H1 (cell line): ENCODE measurements around the gene SLC6A18. TPM values are rescaled to one million over a fixed set of nuclear protein-coding genes. Genes with fewer than 3 reads are reported as not detected.

Source experiments
- CTCF ChIA-PET: fragments of 300-600 bp; sonication (Branson Sonifier 250); formaldehyde crosslinking; loops from one replicate; lab custom pipeline; 2021; ENCODE audit not compliant: partially characterized antibody; lab: Charles Lee
- POLR2A ChIA-PET: fragments of 300-600 bp; sonication (Branson Sonifier 250); formaldehyde crosslinking; loops from one replicate; lab custom pipeline; 2021; ENCODE audit warnings: inconsistent platforms; ENCODE audit not compliant: partially characterized antibody; lab: Charles Lee
- DNase-seq, 2 experiments: peaks; one replicate each; pipeline versions ENCODE4 v3.0.0 to v3.0.0-alpha.2; 2010 to 2022; ENCODE audit warnings: low spot score in 2 of 2, low read depth in 1 of 2, mixed read lengths in 1 of 2
- FAIRE-seq: peaks from 2 replicates; lab custom pipeline; 2011; peaks lifted over from hg19 to GRCh38; lab: Jason Lieb, UNC
- H2AFZ ChIP-seq: 2 replicates; pipeline ENCODE4 v1.8.1; 2012; ENCODE audit warnings: low read length, inconsistent platforms
- H2AK5ac ChIP-seq: 2 replicates; pipeline ENCODE4 v1.6.1; 2013; ENCODE audit warnings: low read depth, low read length
- H2BK120ac ChIP-seq: replicated peaks from 2 replicates; pipeline ENCODE3; 2013; ENCODE audit warnings: low read depth, low read length, inconsistent platforms
- H2BK12ac ChIP-seq: 2 replicates; pipeline ENCODE4 v1.6.1; 2013; ENCODE audit warnings: low read depth, low read length
- H2BK15ac ChIP-seq: 2 replicates; pipeline ENCODE4 v1.6.1; 2013; ENCODE audit warnings: low read length
- H2BK20ac ChIP-seq: 2 replicates; pipeline ENCODE4 v1.6.1; 2013; ENCODE audit warnings: low read length
- H2BK5ac ChIP-seq: 2 replicates; pipeline ENCODE4 v1.6.1; 2013; ENCODE audit warnings: low read depth, low read length
- H3K14ac ChIP-seq: 2 replicates; pipeline ENCODE4 v1.6.1; 2013; ENCODE audit warnings: inconsistent platforms; ENCODE audit not compliant: insufficient read length
- H3K18ac ChIP-seq: 2 replicates; pipeline ENCODE4 v1.6.1; 2013; ENCODE audit warnings: low read length; ENCODE audit errors: extremely low read depth
- H3K23ac ChIP-seq: 2 replicates; pipeline ENCODE4 v1.6.1; 2013; ENCODE audit warnings: inconsistent platforms; ENCODE audit not compliant: insufficient read length
- H3K23me2 ChIP-seq: 2 replicates; pipeline ENCODE4 v1.6.1; 2013; ENCODE audit warnings: low read depth, low read length
- H3K27ac ChIP-seq: 2 replicates; pipeline ENCODE4 v1.6.1; 2011; ENCODE audit warnings: low read depth, low read length, inconsistent platforms
- H3K27me3 ChIP-seq, 4 experiments: replicated peaks in 1 of 4; 1 replicate in 1 of 4; 2 replicates in 3 of 4; pipeline versions ENCODE4 v1.6.1 to v1.8.1; 2011 to 2013; ENCODE audit warnings: low read length in 3 of 4, mild to moderate bottlenecking in 3 of 4, inconsistent platforms in 2 of 4, mixed read lengths in 2 of 4, moderate library complexity in 1 of 4; ENCODE audit not compliant: control insufficient read depth in 3 of 4, insufficient read depth in 3 of 4; ENCODE audit errors: extremely low read depth in 1 of 4
- H3K36me3 ChIP-seq, 4 experiments: 2 replicates each; pipeline versions ENCODE4 v1.6.1 to v1.8.1; 2011 to 2013; ENCODE audit warnings: mild to moderate bottlenecking in 4 of 4, low read length in 3 of 4, moderate library complexity in 2 of 4, control low read depth in 1 of 4, inconsistent platforms in 1 of 4; ENCODE audit not compliant: insufficient read depth in 4 of 4, control insufficient read depth in 2 of 4
- H3K4ac ChIP-seq: replicated peaks from 2 replicates; pipeline ENCODE3; 2013; ENCODE audit warnings: low read length, low read depth, mixed read lengths, inconsistent platforms; ENCODE audit not compliant: insufficient read length
- H3K4me1 ChIP-seq, 4 experiments: replicated peaks in 1 of 4; 1 replicate in 1 of 4; 2 replicates in 3 of 4; pipeline versions ENCODE4 v1.6.1 to v1.8.1; 2011 to 2013; ENCODE audit warnings: low read length in 3 of 4, inconsistent platforms in 2 of 4, mixed read lengths in 1 of 4; ENCODE audit not compliant: insufficient read depth in 4 of 4, control insufficient read depth in 3 of 4
- H3K4me2 ChIP-seq, 2 experiments: 2 replicates each; pipeline versions ENCODE4 v1.6.1 to v1.8.1; 2011 to 2013; ENCODE audit warnings: low read depth in 2 of 2, low read length in 2 of 2, control low read depth in 1 of 2, inconsistent platforms in 1 of 2, mild to moderate bottlenecking in 1 of 2; ENCODE audit not compliant: insufficient read depth in 1 of 2
- H3K4me3 ChIP-seq, 4 experiments: fragments of 200-600, 300-600 bp in 1 of 4; sonication (generic), shearing (Covaris generic), sonication (Bioruptor Twin) in 1 of 4; 2 replicates each; pipeline versions ENCODE4 v1.5.1 to v1.8.1; 2011 to 2016; ENCODE audit warnings: low read length in 4 of 4, low read depth in 3 of 4, control low read depth in 2 of 4, inconsistent platforms in 2 of 4, mild to moderate bottlenecking in 2 of 4, mixed read lengths in 1 of 4, moderate library complexity in 1 of 4; ENCODE audit not compliant: insufficient read depth in 2 of 4; ENCODE audit errors: extremely low read depth in 1 of 4
- H3K56ac ChIP-seq: replicated peaks from 2 replicates; pipeline ENCODE3; 2013; ENCODE audit warnings: low read depth, mild to moderate bottlenecking, mixed read lengths, low read length, inconsistent platforms; ENCODE audit not compliant: insufficient read length
- H3K79me1 ChIP-seq: 2 replicates; pipeline ENCODE4 v1.6.1; 2013; ENCODE audit warnings: low read depth, low read length, control low read depth
- H3K79me2 ChIP-seq, 2 experiments: 2 replicates each; pipeline versions ENCODE4 v1.6.1 to v1.8.1; 2012 to 2013; ENCODE audit warnings: low read length in 2 of 2, mild to moderate bottlenecking in 2 of 2, inconsistent platforms in 1 of 2; ENCODE audit not compliant: insufficient read depth in 2 of 2, control insufficient read depth in 1 of 2
- H3K9ac ChIP-seq, 4 experiments: replicated peaks in 1 of 4; 1 replicate in 1 of 4; 2 replicates in 3 of 4; pipeline versions ENCODE4 v1.6.1 to v1.8.1; 2011 to 2013; ENCODE audit warnings: low read depth in 3 of 4, low read length in 3 of 4, control low read depth in 2 of 4, mild to moderate bottlenecking in 2 of 4, moderate library complexity in 2 of 4, inconsistent platforms in 1 of 4; ENCODE audit errors: extremely low read depth in 1 of 4
- H3K9me3 ChIP-seq, 2 experiments: 2 replicates each; pipeline versions ENCODE4 v1.6.1 to v1.8.1; 2012 to 2013; ENCODE audit warnings: mild to moderate bottlenecking in 2 of 2, moderate library complexity in 2 of 2, control low read depth in 1 of 2, inconsistent platforms in 1 of 2, low read depth in 1 of 2, low read length in 1 of 2, mixed read lengths in 1 of 2; ENCODE audit not compliant: insufficient read depth in 2 of 2
- H4K20me1 ChIP-seq, 2 experiments: replicated peaks in 1 of 2; 2 replicates each; pipeline versions ENCODE3 to v1.8.1; 2011 to 2013; ENCODE audit warnings: inconsistent platforms in 2 of 2, low read length in 2 of 2, mild to moderate bottlenecking in 1 of 2; ENCODE audit not compliant: insufficient read depth in 2 of 2, control insufficient read depth in 1 of 2
- H4K5ac ChIP-seq: 2 replicates; pipeline ENCODE4 v1.6.1; 2013; ENCODE audit warnings: low read length, low read depth, mixed read lengths, inconsistent platforms; ENCODE audit not compliant: insufficient read length
- H4K8ac ChIP-seq: 2 replicates; pipeline ENCODE4 v1.8.0; 2013; ENCODE audit warnings: mild to moderate bottlenecking, moderate library complexity, low read length, inconsistent platforms; ENCODE audit not compliant: insufficient read depth; ENCODE audit errors: extremely low read depth
- H4K91ac ChIP-seq: replicated peaks from 2 replicates; pipeline ENCODE3; 2013; ENCODE audit warnings: low read length, mixed read lengths, inconsistent platforms; ENCODE audit not compliant: insufficient read length
- ASH2L ChIP-seq: fragments of 200-600, 300-600 bp; sonication (generic); IDR thresholded peaks from one replicate; pipeline ENCODE4 v1.7.1; 2017; ENCODE audit warnings: low read length
- ATF3 ChIP-seq: IDR thresholded peaks from 2 replicates; pipeline ENCODE4 v1.6.1; 2011; ENCODE audit warnings: low read depth, mild to moderate bottlenecking, low read length; ENCODE audit not compliant: insufficient read depth
- CEBPB ChIP-seq: IDR thresholded peaks from 2 replicates; pipeline ENCODE4 v1.6.1; 2012; ENCODE audit warnings: low read depth, low read length
- CREB1 ChIP-seq: IDR thresholded peaks from 2 replicates; pipeline ENCODE4 v1.6.1; 2012; ENCODE audit warnings: inconsistent platforms
- HDAC6 ChIP-seq: IDR thresholded peaks from one replicate; pipeline ENCODE4 v1.7.1; 2012; ENCODE audit warnings: low read depth, mild to moderate bottlenecking, inconsistent platforms, low read length, moderate library complexity
- JUND ChIP-seq: IDR thresholded peaks from 2 replicates; pipeline ENCODE4 v1.6.1; 2011; ENCODE audit warnings: mild to moderate bottlenecking, improper control_type of control experiment, low read length
- KDM4A ChIP-seq: IDR thresholded peaks from one replicate; pipeline ENCODE4 v1.7.1; 2012; ENCODE audit warnings: low read depth, mild to moderate bottlenecking, moderate library complexity, low read length, inconsistent platforms; ENCODE audit not compliant: severe bottlenecking
- POLR2AphosphoS5 ChIP-seq: IDR thresholded peaks from 2 replicates; pipeline ENCODE4 v1.6.1; 2011; ENCODE audit warnings: low read depth, low read length
- SIRT6 ChIP-seq: IDR thresholded peaks from one replicate; pipeline ENCODE4 v1.7.1; 2012; ENCODE audit warnings: low read length, inconsistent platforms
- SUZ12 ChIP-seq: fragments of 200-600 bp; sonication (generic); IDR thresholded peaks from 2 replicates; pipeline ENCODE4 v1.6.1; 2012; ENCODE audit warnings: mild to moderate bottlenecking, inconsistent platforms, low read length, moderate library complexity, mixed read lengths
- YY1 ChIP-seq: IDR thresholded peaks from 2 replicates; pipeline ENCODE4 v1.6.1; 2011; ENCODE audit warnings: low read depth, mild to moderate bottlenecking, low read length
- WGBS, 2 experiments: shearing (Covaris generic) in 1 of 2; methylation state at CpG; one replicate each; pipeline versions ENCODE4 v1.1.6 to v1.1.7; 2013 to 2015; ENCODE audit warnings: low lambda C conversion rate in 2 of 2, mixed read lengths in 2 of 2, inconsistent platforms in 1 of 2, low coverage in 1 of 2, missing lambda C conversion rate in 1 of 2; ENCODE audit not compliant: insufficient replicate concordance in 2 of 2, insufficient coverage in 1 of 2, insufficient read length in 1 of 2; ENCODE audit errors: extremely low coverage in 1 of 2, missing lambda C conversion rate in 1 of 2; 5-methylcytosine and 5-hydroxymethylcytosine counted together
- polyA plus RNA-seq, 7 experiments: library from polyadenylated mRNA; depleted of rRNA in 3 of 7; stranded (reverse) in 5 of 7; unstranded in 2 of 7; fragments of >200 nt in 5 of 7; fragments of 200-250 nt in 2 of 7; gene quantifications; 1 replicate in 5 of 7; 2 replicates in 1 of 7; 4 replicates in 1 of 7; pipeline versions ENCODE4 v1.2.1 to v1.2.3, GENCODE V29; 2011 to 2013; ENCODE audit warnings: missing spikeins in 2 of 7, mixed read lengths in 2 of 7
- total RNA-seq: library from RNA; stranded (reverse); fragmentation: NEBNext Ultra II Directional; extraction: Animal tissue kit (Norgen Biotek cat#: 25700); gene quantifications from 2 replicates; pipeline ENCODE4 v1.2.1, GENCODE V29; 2021
- TF ChIP-seq, protein P1 (sequence below), 3 experiments: IDR thresholded peaks; 1 replicate in 2 of 3; 2 replicates in 1 of 3; pipeline versions ENCODE4 v1.5.1 to v1.6.1; 2011; ENCODE audit warnings: low read length in 3 of 3, mild to moderate bottlenecking in 3 of 3, inconsistent platforms in 2 of 3, low read depth in 1 of 3, moderate library complexity in 1 of 3; ENCODE audit not compliant: insufficient read depth in 1 of 3; ENCODE audit errors: control extremely low read depth in 1 of 3

The SLC6A18 gene
- total and polyA plus RNA-seq, 2 of the 8 experiments (the other 6 are each of a cell fraction or from before 2014, with no cell fraction given): not detected

DNA sequence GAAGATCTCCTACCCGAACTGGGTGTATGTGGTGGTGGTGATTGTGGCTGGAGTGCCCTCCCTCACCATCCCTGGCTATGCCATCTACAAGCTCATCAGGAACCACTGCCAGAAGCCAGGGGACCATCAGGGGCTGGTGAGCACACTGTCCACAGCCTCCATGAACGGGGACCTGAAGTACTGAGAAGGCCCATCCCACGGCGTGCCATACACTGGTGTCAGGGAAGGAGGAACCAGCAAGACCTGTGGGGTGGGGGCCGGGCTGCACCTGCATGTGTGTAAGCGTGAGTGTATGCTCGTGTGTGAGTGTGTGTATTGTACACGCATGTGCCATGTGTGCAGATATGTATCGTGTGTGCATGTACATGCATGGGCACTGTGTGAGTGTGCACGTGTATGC, 3.5 kb upstream of the SLC6A18 start:
- Histone ChIP-seq H2BK120ac (no peak overlapping the region), H3K18ac (no peak overlapping the region), H2BK20ac (no peak overlapping the region), H3K9ac (no peak overlapping the region), H3K79me1 (no peaks in the 10 kb centered on the region), H2AFZ (no peak overlapping the region), H3K9me3 (peaks cover 0 to 4% of the 10 kb centered on the region in 2 experiments; a peak in 1 of 4 replicates), H3K4ac (no peak overlapping the region), H4K91ac (no peak overlapping the region), H3K56ac (no peak overlapping the region), H3K27me3 (no peaks in the 10 kb centered on the region; a peak in 2 of 7 replicates), H2BK5ac (no peak overlapping the region), H3K14ac (no peak overlapping the region), H2BK12ac (no peak overlapping the region; the same call in 1 of the 2 replicates), H4K20me1 (peaks cover 0 to 3% of the 10 kb centered on the region in 2 experiments), H4K8ac (no peak overlapping the region), H3K23ac (no peak overlapping the region), H3K79me2 (no peaks in the 10 kb centered on the region), H3K27ac (no peak overlapping the region), H3K4me3 (no peak overlapping the region), H3K36me3 (no peaks in the 10 kb centered on the region), H3K4me2 (no peak overlapping the region), H2AK5ac (no peak overlapping the region), H2BK15ac (no peak overlapping the region), H4K5ac (no peak overlapping the region), H3K23me2 (peaks cover 6% of the 10 kb centered on the region; the same call in 1 of the 2 replicates), H3K4me1 (peaks cover 0 to 2% (median 0%) of the 10 kb centered on the region in 4 experiments; a peak in 2 of 7 replicates)
- no peak for DNase-seq
- ChIA-PET CTCF (interaction anchor here (0.9 kb wide), 1 partner anchor 13 kb away, joined by 4 read pairs; no protein-coding TSS in a partner anchor), POLR2A (no interaction called here)
- WGBS, 2 experiments: 92% methylated on average over 10 of the region's 10 CpGs; no CpG with 5 or more reads in 1 of the 2 experiments
- no peak for FAIRE-seq
- TF ChIP-seq ATF3 (no peak), JUND (no peak), POLR2AphosphoS5 (no peak), ASH2L (no peak), HDAC6 (no peak), SUZ12 (no peak), CREB1 (no peak), CEBPB (no peak), YY1 (no peak), KDM4A (no peak), SIRT6 (no peak)
- TF ChIP-seq, protein P1, sequence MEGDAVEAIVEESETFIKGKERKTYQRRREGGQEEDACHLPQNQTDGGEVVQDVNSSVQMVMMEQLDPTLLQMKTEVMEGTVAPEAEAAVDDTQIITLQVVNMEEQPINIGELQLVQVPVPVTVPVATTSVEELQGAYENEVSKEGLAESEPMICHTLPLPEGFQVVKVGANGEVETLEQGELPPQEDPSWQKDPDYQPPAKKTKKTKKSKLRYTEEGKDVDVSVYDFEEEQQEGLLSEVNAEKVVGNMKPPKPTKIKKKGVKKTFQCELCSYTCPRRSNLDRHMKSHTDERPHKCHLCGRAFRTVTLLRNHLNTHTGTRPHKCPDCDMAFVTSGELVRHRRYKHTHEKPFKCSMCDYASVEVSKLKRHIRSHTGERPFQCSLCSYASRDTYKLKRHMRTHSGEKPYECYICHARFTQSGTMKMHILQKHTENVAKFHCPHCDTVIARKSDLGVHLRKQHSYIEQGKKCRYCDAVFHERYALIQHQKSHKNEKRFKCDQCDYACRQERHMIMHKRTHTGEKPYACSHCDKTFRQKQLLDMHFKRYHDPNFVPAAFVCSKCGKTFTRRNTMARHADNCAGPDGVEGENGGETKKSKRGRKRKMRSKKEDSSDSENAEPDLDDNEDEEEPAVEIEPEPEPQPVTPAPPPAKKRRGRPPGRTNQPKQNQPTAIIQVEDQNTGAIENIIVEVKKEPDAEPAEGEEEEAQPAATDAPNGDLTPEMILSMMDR (IDR thresholded peaks at IDR 0.05; ENCODE audit: control extremely low read depth in 1 of 3, insufficient read depth in 1 of 3, low read depth in 1 of 3, low read length in 3 of 3): no peak
